Measurements from ENCODE around the gene SPINK9.

The SPINK9 gene

DNA sequence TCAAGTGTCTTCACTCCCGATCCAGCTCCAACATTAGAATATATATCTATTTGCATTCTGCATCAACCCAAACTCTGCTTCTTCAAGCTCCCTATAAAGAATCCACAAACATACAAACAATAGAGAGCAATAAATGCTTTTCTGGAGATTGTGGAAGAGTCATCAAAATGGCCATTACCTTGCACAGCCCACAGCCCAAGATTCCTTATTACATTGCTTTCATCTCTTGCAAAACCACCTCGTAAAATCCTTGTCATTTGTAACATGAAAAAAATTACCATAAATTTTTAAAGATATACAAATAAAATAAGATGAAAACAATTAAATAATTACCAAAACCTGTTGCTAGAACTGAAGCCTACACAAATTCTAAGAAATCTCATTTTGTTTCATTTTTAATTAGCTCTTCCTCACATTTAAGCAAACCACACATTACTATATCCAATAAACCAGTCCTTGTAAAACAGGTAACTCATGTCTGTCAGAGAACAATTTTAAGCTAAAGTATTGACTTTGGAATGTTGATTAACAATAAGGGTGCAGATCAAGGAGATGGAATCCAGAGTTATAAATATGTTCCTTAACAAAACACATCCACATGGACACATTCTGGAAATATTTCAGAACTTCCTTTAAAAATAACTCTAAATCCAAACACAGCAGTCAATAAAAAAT is 7.1 kb downstream of the SPINK9 start:
- no peak overlapping the region for H3K4me3 ChIP-seq (replicated peaks in 1 of 2; ENCODE audit: low read depth in 2 of 2, low read length in 2 of 2)
- DNase-seq (ENCODE audit: low read depth in 2 of 2), result no peak
- TF ChIP-seq CTCF (IDR thresholded peaks at IDR 0.05; ENCODE audit: low read depth, low read length), result no peak

GRCh38 chr5:148343046-148343407 is 7.7 kb downstream of the SPINK9 start:
- no peak for DNase-seq (ENCODE audit: low read depth in 2 of 2)
- TF ChIP-seq CTCF (IDR thresholded peaks at IDR 0.05; ENCODE audit: low read depth, low read length), result no peak
- H3K4me3 ChIP-seq (replicated peaks in 1 of 2; ENCODE audit: low read depth in 2 of 2, low read length in 2 of 2), result no peak overlapping the region

DNA sequence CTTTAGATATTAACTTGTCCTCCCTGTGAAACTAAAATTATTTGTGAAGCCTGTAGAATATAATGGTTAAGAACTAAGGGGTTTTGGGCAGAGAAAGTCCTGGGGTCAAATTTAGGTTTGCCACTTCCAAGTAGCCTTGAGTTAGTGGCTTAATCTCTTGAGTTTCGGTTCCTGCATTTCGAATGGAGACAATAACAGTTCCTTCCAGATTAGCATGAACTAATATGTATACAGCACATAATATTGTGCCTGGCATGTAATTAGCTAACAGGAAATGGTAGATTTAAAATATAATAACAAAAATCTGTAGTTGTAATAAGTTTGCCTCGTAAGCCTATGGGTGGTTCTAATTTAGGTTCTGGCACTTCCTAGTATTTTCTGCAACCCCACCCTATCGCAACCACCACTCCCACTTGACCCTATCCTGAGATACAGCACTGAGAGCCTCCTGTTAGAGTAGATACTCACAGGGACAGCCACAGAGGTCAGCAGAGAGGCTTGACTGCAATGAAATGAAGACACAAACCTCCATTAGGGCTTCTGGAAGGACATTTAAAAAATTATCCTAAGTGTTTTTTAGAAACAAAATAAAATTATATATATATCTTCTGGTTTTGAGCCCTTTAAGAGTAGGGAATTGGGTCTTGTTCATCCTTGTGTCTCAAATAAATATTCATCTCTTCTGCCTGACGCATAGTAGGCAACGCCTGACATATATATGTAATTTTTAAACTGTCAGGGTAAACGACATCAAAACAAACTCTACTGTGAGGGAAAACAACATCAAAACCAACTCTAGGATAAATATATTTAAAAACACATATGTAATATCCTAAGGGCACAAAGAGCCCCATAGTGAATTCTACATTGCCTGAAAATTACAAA is 8.5 kb downstream of the SPINK9 start:
- no peak overlapping the region for H3K4me3 ChIP-seq (replicated peaks in 1 of 2; ENCODE audit: low read depth in 2 of 2, low read length in 2 of 2)
- no peak for DNase-seq (ENCODE audit: low read depth in 2 of 2)
- TF ChIP-seq CTCF (IDR thresholded peaks at IDR 0.05; ENCODE audit: low read depth, low read length), result no peak

- no peak for DNase-seq (ENCODE audit: low read depth in 2 of 2)
- no peak overlapping the region for H3K4me3 ChIP-seq (replicated peaks in 1 of 2; ENCODE audit: low read depth in 2 of 2, low read length in 2 of 2)
- TF ChIP-seq CTCF (IDR thresholded peaks at IDR 0.05; ENCODE audit: low read depth, low read length), result no peak
These were observed 12.3 kb downstream of the SPINK9 start for GRCh38 chr5:148347706-148348105.

- H3K4me3 ChIP-seq (replicated peaks in 1 of 2; ENCODE audit: low read depth in 2 of 2, low read length in 2 of 2), result no peak overlapping the region
- no peak for TF ChIP-seq CTCF (IDR thresholded peaks at IDR 0.05; ENCODE audit: low read depth, low read length)
- DNase-seq (ENCODE audit: low read depth in 2 of 2), result no peak
These were observed 17.3 kb downstream of the SPINK9 start for GRCh38 chr5:148352696-148353095.

GRCh38 chr5:148353634-148354033 is 18.3 kb downstream of the SPINK9 start:
- no peak for TF ChIP-seq CTCF (IDR thresholded peaks at IDR 0.05; ENCODE audit: low read depth, low read length)
- H3K4me3 ChIP-seq (replicated peaks in 1 of 2; ENCODE audit: low read depth in 2 of 2, low read length in 2 of 2), result no peak overlapping the region
- DNase-seq (ENCODE audit: low read depth in 2 of 2), result no peak
